ENCODE measurements around the gene SV2B. TPM values are rescaled to one million over a fixed set of nuclear protein-coding genes. Genes with fewer than 3 reads are reported as not detected.

Gene SV2B
- total RNA-seq, 1 experiment from 2014 or later, result not detected

DNA sequence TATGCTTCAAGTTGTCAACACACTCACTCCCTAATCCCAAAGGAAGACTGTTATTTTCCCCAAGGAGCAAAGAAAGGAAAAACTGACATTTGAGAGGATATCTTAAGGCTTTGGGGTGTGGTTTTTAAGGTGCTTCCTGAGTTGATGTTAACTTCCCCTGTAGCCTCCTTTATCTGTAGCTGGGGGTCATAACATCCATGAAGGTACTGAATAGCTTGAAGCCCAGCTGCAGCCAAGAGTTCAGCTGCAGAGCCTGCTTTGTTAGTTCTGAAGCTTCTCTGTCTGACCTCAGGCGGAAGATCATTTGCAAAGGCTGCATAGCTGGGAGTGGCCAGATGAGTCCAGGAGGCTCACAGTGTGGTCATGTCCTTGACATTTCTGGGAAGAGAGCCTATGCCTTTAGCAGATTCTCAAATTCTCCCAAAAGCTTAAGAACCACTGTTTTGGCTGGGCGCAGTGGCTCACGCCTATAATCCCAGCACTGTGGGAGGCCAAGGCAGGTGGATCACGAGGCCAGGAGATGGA lies 165.4 kb downstream of the SV2B start:
- Histone ChIP-seq H3K27me3 (ENCODE audit: low read length) (peaks cover 25% of the 10 kb centered on the region), H3K36me3 (ENCODE audit: low read depth, low read length) (no peaks in the 10 kb centered on the region), H4K20me1 (ENCODE audit: low read length) (no peaks in the 10 kb centered on the region), H3K9ac (ENCODE audit: low read length) (no peak overlapping the region), H3K9me2 (replicated peaks; ENCODE audit: low read length) (no peaks in the 10 kb centered on the region), H3K4me3 (ENCODE audit: low read length) (no peak overlapping the region), H3K27ac (ENCODE audit: low read length) (no peak overlapping the region), H3K79me2 (ENCODE audit: low read length) (no peaks in the 10 kb centered on the region), H3K4me1 (ENCODE audit: insufficient read depth, low read length) (no peaks in the 10 kb centered on the region), H3K9me3 (ENCODE audit: low read length) (no peaks in the 10 kb centered on the region), H2AFZ (ENCODE audit: low read length) (no peak overlapping the region), H3F3A (ENCODE audit: low read length, unreplicated experiment) (no peaks in the 10 kb centered on the region), H3K4me2 (ENCODE audit: low read length) (no peak overlapping the region)
- intact Hi-C loops (cut with micrococcal nuclease), result no loop called here
- TF ChIP-seq EZH2phosphoT487 (IDR thresholded peaks at IDR 0.05; ENCODE audit: borderline replicate concordance, low read length), result no peak
- TF ChIP-seq EZH2 (IDR thresholded peaks at IDR 0.05; ENCODE audit: low read length, unreplicated experiment), result no peak
- TF ChIP-seq, protein P1, sequence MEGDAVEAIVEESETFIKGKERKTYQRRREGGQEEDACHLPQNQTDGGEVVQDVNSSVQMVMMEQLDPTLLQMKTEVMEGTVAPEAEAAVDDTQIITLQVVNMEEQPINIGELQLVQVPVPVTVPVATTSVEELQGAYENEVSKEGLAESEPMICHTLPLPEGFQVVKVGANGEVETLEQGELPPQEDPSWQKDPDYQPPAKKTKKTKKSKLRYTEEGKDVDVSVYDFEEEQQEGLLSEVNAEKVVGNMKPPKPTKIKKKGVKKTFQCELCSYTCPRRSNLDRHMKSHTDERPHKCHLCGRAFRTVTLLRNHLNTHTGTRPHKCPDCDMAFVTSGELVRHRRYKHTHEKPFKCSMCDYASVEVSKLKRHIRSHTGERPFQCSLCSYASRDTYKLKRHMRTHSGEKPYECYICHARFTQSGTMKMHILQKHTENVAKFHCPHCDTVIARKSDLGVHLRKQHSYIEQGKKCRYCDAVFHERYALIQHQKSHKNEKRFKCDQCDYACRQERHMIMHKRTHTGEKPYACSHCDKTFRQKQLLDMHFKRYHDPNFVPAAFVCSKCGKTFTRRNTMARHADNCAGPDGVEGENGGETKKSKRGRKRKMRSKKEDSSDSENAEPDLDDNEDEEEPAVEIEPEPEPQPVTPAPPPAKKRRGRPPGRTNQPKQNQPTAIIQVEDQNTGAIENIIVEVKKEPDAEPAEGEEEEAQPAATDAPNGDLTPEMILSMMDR (conservative IDR thresholded peaks at IDR 0.05; ENCODE audit: low read depth, low read length), result no peak
- DNase-seq (no peak), ATAC-seq (no peak)
- POLR2A ChIA-PET (ENCODE audit: unreplicated experiment), result no interaction called here
- no TSS peak for BruUV-seq (replicated peaks)
- CTCF ChIA-PET, result no interaction called here

DNA sequence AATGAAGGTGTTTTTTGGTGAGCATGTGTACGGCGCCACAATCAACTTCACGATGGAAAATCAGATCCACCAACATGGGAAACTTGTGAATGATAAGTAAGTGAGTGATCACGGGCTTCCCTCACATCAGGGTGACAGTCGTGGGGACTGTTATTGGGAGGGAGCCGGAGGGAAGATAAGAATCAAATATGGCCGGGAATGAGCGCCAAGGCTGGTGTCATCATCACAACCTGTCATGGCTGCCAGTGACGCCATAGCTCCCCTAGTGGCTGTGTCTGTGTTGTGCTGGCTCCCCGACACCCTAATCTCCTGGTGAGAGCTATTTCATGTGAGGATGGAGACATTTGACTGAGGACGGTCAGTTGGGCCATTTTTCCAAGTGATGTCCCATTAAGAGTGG lies 168.5 kb downstream of the SV2B start:
- DNase-seq, result no peak
- Histone ChIP-seq H2AFZ (ENCODE audit: low read length) (no peak overlapping the region), H3K79me2 (ENCODE audit: low read length) (no peaks in the 10 kb centered on the region), H3K27ac (ENCODE audit: low read length) (no peak overlapping the region), H3K9ac (ENCODE audit: low read length) (no peak overlapping the region), H3K4me3 (ENCODE audit: low read length) (no peak overlapping the region), H3K36me3 (ENCODE audit: low read depth, low read length) (no peaks in the 10 kb centered on the region), H3F3A (ENCODE audit: low read length, unreplicated experiment) (no peaks in the 10 kb centered on the region), H3K4me2 (ENCODE audit: low read length) (no peak overlapping the region), H3K9me3 (ENCODE audit: low read length) (no peaks in the 10 kb centered on the region), H3K9me2 (replicated peaks; ENCODE audit: low read length) (no peaks in the 10 kb centered on the region), H3K4me1 (ENCODE audit: insufficient read depth, low read length) (no peaks in the 10 kb centered on the region), H3K27me3 (ENCODE audit: low read length) (peaks cover 15% of the 10 kb centered on the region; the same call in 1 of the 2 replicates), H4K20me1 (ENCODE audit: low read length) (no peaks in the 10 kb centered on the region)
- ChIA-PET POLR2A (ENCODE audit: unreplicated experiment) (no interaction called here), CTCF (no interaction called here)
- intact Hi-C loops (cut with micrococcal nuclease), result no loop called here
- TF ChIP-seq EZH2phosphoT487 (IDR thresholded peaks at IDR 0.05; ENCODE audit: borderline replicate concordance, low read length), result no peak
- no peak for TF ChIP-seq EZH2 (IDR thresholded peaks at IDR 0.05; ENCODE audit: low read length, unreplicated experiment)
- TF ChIP-seq, protein P1 (conservative IDR thresholded peaks at IDR 0.05; ENCODE audit: low read depth, low read length), result peak; percentile 44
- no peak for ATAC-seq
- BruUV-seq (replicated peaks), result no TSS peak

DNA sequence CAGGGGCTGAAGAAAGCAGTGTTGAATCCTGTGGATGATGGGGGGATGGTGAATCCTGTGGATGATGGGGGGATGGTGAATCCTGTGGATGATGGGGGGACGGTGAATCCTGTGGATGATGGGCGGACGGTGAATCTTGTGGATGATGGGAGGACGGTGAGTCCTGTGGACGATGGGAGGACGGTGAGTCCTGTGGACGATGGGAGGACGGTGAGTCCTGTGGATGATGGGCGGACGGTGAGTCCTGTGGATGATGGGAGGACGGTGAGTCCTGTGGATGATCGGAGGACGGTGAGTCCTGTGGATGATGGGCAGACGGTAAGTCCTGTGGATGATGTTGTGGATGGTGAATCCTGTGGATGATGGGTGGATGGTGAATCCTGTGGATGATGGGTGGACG lies 170.7 kb downstream of the SV2B start:
- no peak overlapping the region for H3K27ac ChIP-seq (ENCODE audit: low read length)
- H3K9me2 ChIP-seq (replicated peaks; ENCODE audit: low read length), result no peaks in the 10 kb centered on the region
- POLR2A ChIA-PET (ENCODE audit: unreplicated experiment), result no interaction called here
- no peak overlapping the region for H3K9ac ChIP-seq (ENCODE audit: low read length)
- ATAC-seq (no peak), DNase-seq (no peak)
- peaks cover 18% of the 10 kb centered on the region; the same call in 1 of the 2 replicates for H3K27me3 ChIP-seq (ENCODE audit: low read length)
- no peaks in the 10 kb centered on the region for H3K36me3 ChIP-seq (ENCODE audit: low read depth, low read length)
- no peak overlapping the region for H2AFZ ChIP-seq (ENCODE audit: low read length)
- BruUV-seq (replicated peaks), result no TSS peak
- no peak for TF ChIP-seq EZH2 (IDR thresholded peaks at IDR 0.05; ENCODE audit: low read length, unreplicated experiment)
- TF ChIP-seq EZH2phosphoT487 (IDR thresholded peaks at IDR 0.05; ENCODE audit: borderline replicate concordance, low read length), result no peak
- TF ChIP-seq, protein P1 (conservative IDR thresholded peaks at IDR 0.05; ENCODE audit: low read depth, low read length), result no peak
- no peaks in the 10 kb centered on the region for H3K4me1 ChIP-seq (ENCODE audit: insufficient read depth, low read length)
- H4K20me1 ChIP-seq (ENCODE audit: low read length), result no peaks in the 10 kb centered on the region
- CTCF ChIA-PET, result no interaction called here
- H3K4me3 ChIP-seq (ENCODE audit: low read length), result no peak overlapping the region
- H3K9me3 ChIP-seq (ENCODE audit: low read length), result no peaks in the 10 kb centered on the region
- no peaks in the 10 kb centered on the region for H3F3A ChIP-seq (ENCODE audit: low read length, unreplicated experiment)
- H3K4me2 ChIP-seq (ENCODE audit: low read length), result no peak overlapping the region
- intact Hi-C loops (cut with micrococcal nuclease), result loop anchor here (1.0 kb wide), 1 partner anchor 214 kb away; no protein-coding TSS in a partner anchor
- H3K79me2 ChIP-seq (ENCODE audit: low read length), result no peaks in the 10 kb centered on the region
